Loucy (cell line): ENCODE results near the gene CNTN2.

Source experiments
- H2AFZ ChIP-seq: fragments of 200-600 bp; sonication (generic); 2 replicates; pipeline ENCODE4 v1.6.0; 2016; ENCODE audit warnings: antibody characterized with exemption, mild to moderate bottlenecking, low read length, moderate library complexity
- H3F3A ChIP-seq: fragments of 200-600 bp; 2 replicates; pipeline ENCODE4 v1.6.0; 2016; ENCODE audit warnings: antibody characterized with exemption, low read depth, mild to moderate bottlenecking
- H3K27me3 ChIP-seq: fragments of 200-600 bp; sonication (generic); 2 replicates; pipeline ENCODE4 v1.6.1; 2014; ENCODE audit warnings: low read length, mild to moderate bottlenecking; ENCODE audit not compliant: insufficient read depth, poor library complexity, severe bottlenecking
- H3K36me3 ChIP-seq: fragments of 200-600 bp; sonication (generic); 2 replicates; pipeline ENCODE4 v1.6.1; 2016; ENCODE audit warnings: low read length; ENCODE audit not compliant: insufficient read depth
- H3K4me1 ChIP-seq: fragments of 200-600 bp; sonication (generic); 2 replicates; pipeline ENCODE4 v1.5.1; 2014; ENCODE audit warnings: low read length, mild to moderate bottlenecking; ENCODE audit not compliant: insufficient read depth, poor library complexity, severe bottlenecking
- H3K4me2 ChIP-seq: fragments of 200-600 bp; sonication (generic); 2 replicates; pipeline ENCODE4 v1.6.0; 2014; ENCODE audit warnings: antibody characterized with exemption, low read length, low read depth, mild to moderate bottlenecking; ENCODE audit not compliant: poor library complexity, severe bottlenecking
- H3K4me3 ChIP-seq: fragments of 200-600 bp; sonication (generic); 2 replicates; pipeline ENCODE4 v1.5.1; 2014; ENCODE audit warnings: low read length, mild to moderate bottlenecking, mixed read lengths; ENCODE audit not compliant: poor library complexity, severe bottlenecking
- H3K79me2 ChIP-seq: fragments of 200-600 bp; sonication (generic); 2 replicates; pipeline ENCODE4 v1.6.1; 2014; ENCODE audit warnings: low read length; ENCODE audit not compliant: insufficient read depth
- H3K9ac ChIP-seq: fragments of 200-600 bp; sonication (generic); 2 replicates; pipeline ENCODE4 v1.6.0; 2014; ENCODE audit warnings: mild to moderate bottlenecking, low read depth, low read length, moderate library complexity; ENCODE audit not compliant: poor library complexity, severe bottlenecking
- H3K9me2 ChIP-seq: fragments of 200-600 bp; sonication (generic); replicated peaks from 2 replicates; pipeline ENCODE4 v1.6.1; 2016; ENCODE audit warnings: low read depth, low read length, mixed read lengths
- H3K9me3 ChIP-seq: fragments of 200-600 bp; sonication (generic); 2 replicates; pipeline ENCODE4 v1.6.1; 2014; ENCODE audit warnings: mild to moderate bottlenecking, antibody characterized with exemption, low read length, low read depth; ENCODE audit not compliant: insufficient read depth
- H4K20me1 ChIP-seq: fragments of 200-600 bp; sonication (generic); 2 replicates; pipeline ENCODE4 v1.6.0; 2014; ENCODE audit warnings: antibody characterized with exemption, low read length, mild to moderate bottlenecking; ENCODE audit not compliant: insufficient read depth, poor library complexity, severe bottlenecking
- CTCF ChIP-seq: fragments of 200-600 bp; sonication (generic); conservative IDR thresholded peaks from 2 replicates; pipeline ENCODE4 v1.5.1; 2014; ENCODE audit warnings: mild to moderate bottlenecking, antibody characterized with exemption, low read length
- EZH2phosphoT487 ChIP-seq: fragments of 200-600 bp; IDR thresholded peaks from 2 replicates; pipeline ENCODE4 v1.6.1; 2018; ENCODE audit warnings: antibody characterized with exemption, mild to moderate bottlenecking, moderate library complexity, borderline replicate concordance

CNTN2 gene

GRCh38 chr1:205030896-205031295, 12.1 kb upstream of the CNTN2 start:
- Histone ChIP-seq H3F3A (no peaks in the 10 kb centered on the region), H3K9me3 (no peaks in the 10 kb centered on the region), H4K20me1 (no peaks in the 10 kb centered on the region), H3K9ac (no peak overlapping the region), H3K36me3 (no peaks in the 10 kb centered on the region), H3K4me1 (no peaks in the 10 kb centered on the region), H3K4me3 (no peak overlapping the region), H3K4me2 (no peak overlapping the region), H3K9me2 (no peaks in the 10 kb centered on the region), H2AFZ (no peak overlapping the region), H3K79me2 (no peaks in the 10 kb centered on the region), H3K27me3 (no peaks in the 10 kb centered on the region)
- TF ChIP-seq EZH2phosphoT487 (no peak), CTCF (no peak)

- Histone ChIP-seq H3K9me2 (no peaks in the 10 kb centered on the region), H3K4me1 (no peaks in the 10 kb centered on the region), H3K9ac (no peak overlapping the region), H3K27me3 (no peaks in the 10 kb centered on the region), H3K36me3 (no peaks in the 10 kb centered on the region), H3K79me2 (no peaks in the 10 kb centered on the region), H3K4me2 (no peak overlapping the region), H3K9me3 (no peaks in the 10 kb centered on the region), H3F3A (no peaks in the 10 kb centered on the region), H2AFZ (no peak overlapping the region), H3K4me3 (no peak overlapping the region), H4K20me1 (no peaks in the 10 kb centered on the region)
- TF ChIP-seq CTCF, result no peak
- TF ChIP-seq EZH2phosphoT487, result no peak
These were observed 10.5 kb upstream of the CNTN2 start for GRCh38 chr1:205032508-205032907.

GRCh38 chr1:205037539-205037938, 5.5 kb upstream of the CNTN2 start:
- H3K9ac ChIP-seq, result no peak overlapping the region
- no peaks in the 10 kb centered on the region for H4K20me1 ChIP-seq
- H3K9me2 ChIP-seq, result no peaks in the 10 kb centered on the region
- no peak for TF ChIP-seq CTCF
- no peak for TF ChIP-seq EZH2phosphoT487
- no peaks in the 10 kb centered on the region for H3F3A ChIP-seq
- no peak overlapping the region for H3K4me2 ChIP-seq
- H3K9me3 ChIP-seq, result no peaks in the 10 kb centered on the region
- H3K36me3 ChIP-seq, result no peaks in the 10 kb centered on the region
- no peak overlapping the region for H2AFZ ChIP-seq
- H3K27me3 ChIP-seq, result no peaks in the 10 kb centered on the region
- H3K4me1 ChIP-seq, result no peaks in the 10 kb centered on the region
- no peak overlapping the region for H3K4me3 ChIP-seq
- no peaks in the 10 kb centered on the region for H3K79me2 ChIP-seq
